Measurements from ENCODE around the gene CEP152. TPM values are rescaled to one million over a fixed set of nuclear protein-coding genes. Genes with fewer than 3 reads are reported as not detected.

Gene CEP152
- polyA plus RNA-seq, 1 experiment = 1.7 TPM

DNA sequence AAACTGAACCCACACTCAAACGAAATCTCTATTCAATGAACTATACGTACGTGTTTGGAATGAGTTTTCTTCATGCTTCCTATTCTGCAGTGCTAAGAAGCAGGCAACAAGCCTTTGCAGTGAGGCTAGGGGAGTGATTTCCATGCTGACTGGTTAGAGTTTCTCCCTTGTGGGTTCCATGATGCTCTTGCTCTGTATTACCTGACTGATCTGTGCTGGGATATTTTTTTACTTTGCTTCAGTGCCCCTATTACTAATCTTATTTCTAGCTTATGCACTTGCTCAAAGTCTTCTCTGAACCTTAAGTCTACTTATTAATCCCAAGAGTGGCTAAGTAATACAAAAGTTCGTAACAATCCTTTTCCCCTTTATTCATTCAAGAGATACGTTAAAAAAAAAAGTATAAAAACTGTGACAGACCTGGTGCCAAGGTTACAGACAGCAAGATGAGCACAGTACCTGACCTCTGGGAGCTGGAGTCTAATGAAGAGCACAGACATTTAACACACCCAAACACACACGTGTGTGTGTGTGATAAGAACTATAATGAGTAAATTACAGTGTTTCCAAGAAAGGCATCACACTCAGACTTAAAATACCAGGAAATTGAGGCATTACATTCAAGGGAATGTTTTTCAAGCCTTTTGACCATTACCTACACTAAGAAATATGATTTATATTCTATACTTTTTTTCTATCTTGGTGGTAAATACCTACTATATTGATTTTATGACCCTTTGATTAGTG is 114.9 kb downstream of the CEP152 start:
- no peak overlapping the region for H3K27ac ChIP-seq (ENCODE audit: low read depth, low read length)
- DNase-seq (ENCODE audit: low read depth, low spot score) = no peak
- POLR2A ChIA-PET = no interaction called here
- no peaks in the 10 kb centered on the region for H3K9me3 ChIP-seq (ENCODE audit: control insufficient read depth, insufficient read depth, low read length)
- CTCF ChIA-PET = no interaction called here
- H3K27me3 ChIP-seq (ENCODE audit: control insufficient read depth, insufficient read depth, low read length) = no peaks in the 10 kb centered on the region
- TF ChIP-seq CTCF (IDR thresholded peaks at IDR 0.05; ENCODE audit: low read depth, low read length) = no peak
- no peak overlapping the region for H3K4me3 ChIP-seq (ENCODE audit: low read depth, low read length)

- ChIA-PET CTCF (no interaction called here), POLR2A (no interaction called here)
- TF ChIP-seq CTCF (IDR thresholded peaks at IDR 0.05; ENCODE audit: low read depth, low read length) = no peak
- H3K9me3 ChIP-seq (ENCODE audit: control insufficient read depth, insufficient read depth, low read length) = no peaks in the 10 kb centered on the region
- no peak overlapping the region for H3K27ac ChIP-seq (ENCODE audit: low read depth, low read length)
- peak; percentile 53 for DNase-seq (ENCODE audit: low read depth, low spot score)
- no peaks in the 10 kb centered on the region for H3K27me3 ChIP-seq (ENCODE audit: control insufficient read depth, insufficient read depth, low read length)
- H3K4me3 ChIP-seq (ENCODE audit: low read depth, low read length) = no peak overlapping the region
Observed at GRCh38 chr15:48695088-48695826, 115.6 kb downstream of the CEP152 start.

GRCh38 chr15:48693484-48693883 is 117.4 kb downstream of the CEP152 start:
- Histone ChIP-seq H3K27me3 (ENCODE audit: control insufficient read depth, insufficient read depth, low read length) (no peaks in the 10 kb centered on the region), H3K27ac (ENCODE audit: low read depth, low read length) (no peak overlapping the region), H3K4me3 (ENCODE audit: low read depth, low read length) (no peak overlapping the region), H3K9me3 (ENCODE audit: control insufficient read depth, insufficient read depth, low read length) (no peaks in the 10 kb centered on the region)
- TF ChIP-seq CTCF (IDR thresholded peaks at IDR 0.05; ENCODE audit: low read depth, low read length) = no peak
- ChIA-PET CTCF (interaction anchor here (0.5 to 2.0 kb wide), 5 partner anchors 10 to 168 kb away, joined by 3 to 6 read pairs (median 4); no protein-coding TSS in a partner anchor), POLR2A (interaction anchor here (1.0 kb wide), 1 partner anchor 48 kb away, joined by 4 read pairs; the partner anchor contains the start of gene FBN1)
- DNase-seq (ENCODE audit: low read depth, low spot score) = no peak

GRCh38 chr15:48688493-48688892 is 122.4 kb downstream of the CEP152 start:
- H3K9me3 ChIP-seq (ENCODE audit: control insufficient read depth, insufficient read depth, low read length) = no peaks in the 10 kb centered on the region
- DNase-seq (ENCODE audit: low read depth, low spot score) = no peak
- no peak for TF ChIP-seq CTCF (IDR thresholded peaks at IDR 0.05; ENCODE audit: low read depth, low read length)
- H3K27ac ChIP-seq (ENCODE audit: low read depth, low read length) = no peak overlapping the region
- POLR2A ChIA-PET = no interaction called here
- no peaks in the 10 kb centered on the region for H3K27me3 ChIP-seq (ENCODE audit: control insufficient read depth, insufficient read depth, low read length)
- CTCF ChIA-PET = no interaction called here
- no peak overlapping the region for H3K4me3 ChIP-seq (ENCODE audit: low read depth, low read length)

Other genes with a start within 250 kb of the CEP152 start
- 424 and 530 TPM in 2 replicates for gene FBN1, start 165.4 kb downstream of the CEP152 start, polyA plus RNA-seq (2011; rRNA removed)
- 292 and 348 TPM in 2 replicates for gene EID1, start 67.1 kb upstream of the CEP152 start, polyA plus RNA-seq (2011; rRNA removed)
- gene SHC4, start 152.8 kb upstream of the CEP152 start, polyA plus RNA-seq (2011; rRNA removed) = 5.1 TPM in 2 replicates
- 41.3 and 42.7 TPM in 2 replicates for gene SECISBP2L, start 235.4 kb upstream of the CEP152 start, polyA plus RNA-seq (2011; rRNA removed)